T-helper 1 cell treated with Interleukin-12 subunit alpha and Interleukin-12 subunit beta and Interleukin-4 antibody, amounts not matched to agents 30 ng/mL and 1 ng/mL, for 36 hours (primary cell): ENCODE data around the gene TBC1D25. TPM values are rescaled to one million over a fixed set of nuclear protein-coding genes. Genes with fewer than 3 reads are reported as not detected.
"Not testable (repeated sequence)": the region's sequence is repeated elsewhere in the genome, so short reads cannot be mapped to it uniquely, and the experiment has no call there.

Experiments
- intact Hi-C: fragments of 100-400 bp; cut with micrococcal nuclease; formaldehyde crosslinking; loops from one replicate; pipeline ENCODE4 v1.15.1; 2024
- total RNA-seq: library from RNA; stranded (reverse); gene quantifications from 2 replicates; pipeline ENCODE4 v1.2.3, GENCODE V29; 2022

Gene TBC1D25
- total RNA-seq, 1 donor from 2014 or later, result 22.4 TPM

- intact Hi-C loops, result no loop called here
These were observed 23.7 kb upstream of the TBC1D25 start for GRCh38 chrX:48515842-48516241.

GRCh38 chrX:48516285-48516684 lies 23.2 kb upstream of the TBC1D25 start:
- intact Hi-C loops, result no loop called here

GRCh38 chrX:48516987-48517386 lies 22.5 kb upstream of the TBC1D25 start:
- intact Hi-C loops, result no loop called here

- intact Hi-C loops, result not testable (repeated sequence)
These were observed 20.0 kb upstream of the TBC1D25 start for GRCh38 chrX:48519481-48519880.

GRCh38 chrX:48520455-48520854 lies 19.1 kb upstream of the TBC1D25 start:
- intact Hi-C loops, result loop anchor here (2.0 to 10.0 kb wide), 6 partner anchors 397 to 1402 kb away; partner anchors contain the start of genes ARAF, CLCN5, PIM2 and UBA1

GRCh38 chrX:48520976-48521352 lies 18.6 kb upstream of the TBC1D25 start:
- intact Hi-C loops, result loop anchor here (1.0 to 10.0 kb wide), 16 partner anchors 13 to 1401 kb away; partner anchors contain the start of genes ARAF, CLCN5, PIM2 and PORCN

- intact Hi-C loops, result loop anchor here (1.0 to 10.0 kb wide), 16 partner anchors 13 to 1401 kb away; partner anchors contain the start of genes ARAF, CLCN5, PIM2 and PORCN
These were observed 17.9 kb upstream of the TBC1D25 start, which contains the start of gene EBP for GRCh38 chrX:48521353-48522243. Gene EBP (plus strand): TSS chrX:48521808. CDS start chrX:48523772, 1,964 bp downstream.

GRCh38 chrX:48522291-48522690 lies 17.2 kb upstream of the TBC1D25 start:
- intact Hi-C loops, result loop anchor here (5.0 to 10.0 kb wide), 5 partner anchors 395 to 1400 kb away; partner anchors contain the start of genes ARAF, CLCN5, PIM2 and UBA1

GRCh38 chrX:48523682-48524081 lies 15.8 kb upstream of the TBC1D25 start:
- intact Hi-C loops, result loop anchor here (5.0 to 10.0 kb wide), 5 partner anchors 394 to 1399 kb away; partner anchors contain the start of genes ARAF, CLCN5, PIM2 and UBA1

- intact Hi-C loops, result loop anchor here (10.0 kb wide), 1 partner anchor 1331 kb away; the partner anchor contains the start of gene UBA1
These were observed 13.7 kb upstream of the TBC1D25 start for GRCh38 chrX:48525853-48526252.

- intact Hi-C loops, result no loop called here
These were observed 8.8 kb upstream of the TBC1D25 start for GRCh38 chrX:48530736-48531135.

GRCh38 chrX:48531358-48531959 lies 8.1 kb upstream of the TBC1D25 start:
- intact Hi-C loops, result no loop called here

GRCh38 chrX:48532161-48532560 lies 7.4 kb upstream of the TBC1D25 start:
- intact Hi-C loops, result no loop called here

- intact Hi-C loops, result no loop called here
These were observed 6.3 kb upstream of the TBC1D25 start for GRCh38 chrX:48533165-48533564.

GRCh38 chrX:48538641-48539344 lies 721 bp upstream of the TBC1D25 start:
- intact Hi-C loops, result loop anchor here (1.0 kb wide), 11 partner anchors 17 to 1409 kb away; partner anchors contain the start of genes CDK16, EBP, PQBP1 and RBM3

- intact Hi-C loops, result loop anchor here (1.0 to 2.0 kb wide), 3 partner anchors 30 to 71 kb away; partner anchors contain the start of gene PORCN
These were observed 488 bp downstream of the TBC1D25 start for GRCh38 chrX:48540028-48540375.

- intact Hi-C loops, result loop anchor here (1.0 to 2.0 kb wide), 3 partner anchors 30 to 72 kb away; partner anchors contain the start of gene PORCN
These were observed 966 bp downstream of the TBC1D25 start for GRCh38 chrX:48540480-48540879.

- intact Hi-C loops, result loop anchor here (2.0 kb wide), 1 partner anchor 72 kb away; no protein-coding TSS in a partner anchor
These were observed 1.8 kb downstream of the TBC1D25 start for GRCh38 chrX:48541140-48541814.

GRCh38 chrX:48548871-48549270 lies 9.4 kb downstream of the TBC1D25 start:
- intact Hi-C loops, result no loop called here

GRCh38 chrX:48555731-48556325 lies 16.3 kb downstream of the TBC1D25 start:
- intact Hi-C loops, result not testable (repeated sequence)
